B cell (primary cell): ENCODE data around the gene TIPIN.

Experiments used
- CTCF ChIP-seq: fragments of 200-600 bp; IDR thresholded peaks from one replicate; pipeline ENCODE4 v1.8.0; 2022; ENCODE audit warnings: antibody characterized with exemption, mild to moderate bottlenecking
- EZH2 ChIP-seq: IDR thresholded peaks from 2 replicates; pipeline ENCODE4 v1.6.1; 2012; ENCODE audit warnings: borderline replicate concordance, low read depth, mild to moderate bottlenecking, moderate library complexity, low read length; ENCODE audit not compliant: insufficient read depth, poor library complexity, severe bottlenecking

DNA sequence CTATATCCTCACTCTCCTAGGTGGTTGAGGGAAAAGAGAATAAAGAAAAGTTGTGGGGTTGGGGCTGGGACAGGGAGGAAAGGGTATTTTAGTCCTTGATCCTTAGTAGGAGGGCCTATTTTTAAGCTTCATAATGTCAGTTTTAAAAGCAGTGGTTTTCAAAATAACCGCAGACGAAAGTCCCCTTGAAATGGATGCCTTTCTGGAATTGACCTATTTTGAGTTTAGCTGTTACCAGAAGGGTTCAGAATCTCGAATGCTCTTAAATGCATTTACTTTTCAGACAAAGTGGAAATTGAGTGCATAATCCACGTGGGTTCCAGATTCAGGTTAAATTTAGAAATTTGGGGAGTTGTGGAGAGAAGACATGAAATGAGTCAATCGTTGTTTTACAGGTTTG is 46.8 kb upstream of the TIPIN start:
- no peak for TF ChIP-seq CTCF
- no peak for TF ChIP-seq EZH2
